Measurements from ENCODE around the gene CYP51A1. TPM values are rescaled to one million over a fixed set of nuclear protein-coding genes. Genes with fewer than 3 reads are reported as not detected.
A peak's percentile ranks its signal among the peaks of the same experiment; 100 is the strongest.

CYP51A1 gene
- total and polyA plus RNA-seq, 2 of the 13 experiments (the other 11 are each of a cell fraction or from before 2014, with no cell fraction given): 15.4 to 260 TPM

DNA sequence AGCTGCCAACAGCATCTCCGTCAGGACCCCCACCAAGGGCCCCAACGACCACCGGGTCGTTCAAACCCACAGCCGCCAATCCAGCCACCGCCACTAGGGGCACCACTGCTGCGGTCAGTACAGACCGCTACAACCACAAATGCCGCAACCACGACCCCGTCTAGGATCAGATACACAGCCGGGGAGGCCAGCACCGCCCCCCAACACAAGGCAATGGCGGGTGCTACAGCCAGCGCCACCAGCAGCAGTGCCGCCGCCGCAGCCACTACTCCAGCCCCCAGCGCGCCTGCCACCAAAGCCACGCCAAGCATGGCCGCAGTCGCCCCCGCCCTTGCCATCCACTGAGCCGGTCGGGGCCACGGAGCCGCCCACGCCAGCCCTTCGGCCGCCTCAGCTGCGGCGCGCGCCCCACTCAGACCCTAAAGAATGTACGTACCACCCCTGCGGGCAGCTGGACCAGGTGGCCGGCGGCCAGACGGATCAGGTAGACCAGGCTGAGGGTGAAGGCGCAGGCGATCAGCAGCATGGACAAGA is 473 bp downstream of the CYP51A1 start:
- WGBS (ENCODE audit: low lambda C conversion rate): 0% methylated on average over 10 of the region's 42 CpGs
- Histone ChIP-seq H4K20me1 (ENCODE audit: insufficient read depth, low read length) (peaks cover 43% of the 10 kb centered on the region), H3K27ac (ENCODE audit: extremely low read length, insufficient read depth, low read length) (peak overlapping the region; percentile 98), H3K4me2 (ENCODE audit: low read depth, low read length) (peak overlapping the region; percentile 98), H3K4me1 (ENCODE audit: insufficient read depth, low read length) (peaks cover 44% of the 10 kb centered on the region), H3K9me3 (ENCODE audit: low read length) (no peaks in the 10 kb centered on the region), H2AFZ (ENCODE audit: low read length) (no peak overlapping the region), H3K36me3 (replicated peaks in 1 of 2; ENCODE audit: control insufficient read depth in 1 of 2, insufficient read depth in 2 of 2, low read length in 2 of 2) (peaks cover 3 to 27% of the 10 kb centered on the region in 2 experiments; a peak in 4 of 5 replicates), H3K9ac (ENCODE audit: insufficient read depth, low read depth, low read length) (peak overlapping the region; percentile 94), H3K79me2 (ENCODE audit: insufficient read depth, low read length) (peaks cover 57% of the 10 kb centered on the region), H3K4me3 (replicated peaks in 1 of 3; ENCODE audit: insufficient read depth in 1 of 3, low read depth in 2 of 3, low read length in 3 of 3) (peak overlapping the region; percentile 95 to 100 (median 98)), H3K27me3 (ENCODE audit: control insufficient read depth in 1 of 2, insufficient read depth in 2 of 2, low read length in 2 of 2) (no peaks in the 10 kb centered on the region; a peak in 1 of 5 replicates)
- POLR2A ChIA-PET: interaction anchor here (1.1 to 1.5 kb wide), 2 partner anchors 92 to 313 kb away, joined by 3 to 7 read pairs; partner anchors contain the start of gene GATAD1
- peak; percentile 75 for ATAC-seq
- intact Hi-C loops (cut with micrococcal nuclease; ENCODE audit: unreplicated experiment): loop anchor here (1.0 to 5.0 kb wide), 3 partner anchors 111 to 313 kb away; partner anchors contain the start of genes ANKIB1, GATAD1, KRIT1 and MTERF1
- peak; percentile 52 for DNase-seq (ENCODE audit: low spot score)
- FAIRE-seq: no peak
- CTCF ChIA-PET (ENCODE audit: low intra/inter-chr PET ratio, low total read pairs): no interaction called here
- in situ Hi-C loops (cut with HindIII; ENCODE audit: extremely low pct_ligation_motif_present, low pct_unique_long_range_greater_than_20kb): no loop called here
- BruUV-seq (replicated peaks): no TSS peak
- 0 out of 2 replicates have a peak, but pooled peaks have one; percentile 26 for TF ChIP-seq ZNF30 (CRISPR knock-in tag; IDR thresholded peaks at IDR 0.05)
- TF ChIP-seq, protein P1, sequence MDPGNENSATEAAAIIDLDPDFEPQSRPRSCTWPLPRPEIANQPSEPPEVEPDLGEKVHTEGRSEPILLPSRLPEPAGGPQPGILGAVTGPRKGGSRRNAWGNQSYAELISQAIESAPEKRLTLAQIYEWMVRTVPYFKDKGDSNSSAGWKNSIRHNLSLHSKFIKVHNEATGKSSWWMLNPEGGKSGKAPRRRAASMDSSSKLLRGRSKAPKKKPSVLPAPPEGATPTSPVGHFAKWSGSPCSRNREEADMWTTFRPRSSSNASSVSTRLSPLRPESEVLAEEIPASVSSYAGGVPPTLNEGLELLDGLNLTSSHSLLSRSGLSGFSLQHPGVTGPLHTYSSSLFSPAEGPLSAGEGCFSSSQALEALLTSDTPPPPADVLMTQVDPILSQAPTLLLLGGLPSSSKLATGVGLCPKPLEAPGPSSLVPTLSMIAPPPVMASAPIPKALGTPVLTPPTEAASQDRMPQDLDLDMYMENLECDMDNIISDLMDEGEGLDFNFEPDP (CRISPR knock-in tag; conservative IDR thresholded peaks at IDR 0.05): no peak
- TF ChIP-seq ZSCAN31 (CRISPR knock-in tag; IDR thresholded peaks at IDR 0.05; ENCODE audit: low read depth): no peak
- no peak for TF ChIP-seq ZNF138 (CRISPR knock-in tag; IDR thresholded peaks at IDR 0.05; ENCODE audit: low read depth)
- TF ChIP-seq RBAK (CRISPR knock-in tag; IDR thresholded peaks at IDR 0.05): 0 out of 2 replicates have a peak, but pooled peaks have one; percentile 41
- peak; percentile 64; the same call in 1 of the 2 replicates for TF ChIP-seq IRF2 (CRISPR knock-in tag; IDR thresholded peaks at IDR 0.05)
- 0 out of 2 replicates have a peak, but pooled peaks have one; percentile 29 for TF ChIP-seq SAP130 (CRISPR knock-in tag; IDR thresholded peaks at IDR 0.05; ENCODE audit: low read depth)
- TF ChIP-seq, protein P2, sequence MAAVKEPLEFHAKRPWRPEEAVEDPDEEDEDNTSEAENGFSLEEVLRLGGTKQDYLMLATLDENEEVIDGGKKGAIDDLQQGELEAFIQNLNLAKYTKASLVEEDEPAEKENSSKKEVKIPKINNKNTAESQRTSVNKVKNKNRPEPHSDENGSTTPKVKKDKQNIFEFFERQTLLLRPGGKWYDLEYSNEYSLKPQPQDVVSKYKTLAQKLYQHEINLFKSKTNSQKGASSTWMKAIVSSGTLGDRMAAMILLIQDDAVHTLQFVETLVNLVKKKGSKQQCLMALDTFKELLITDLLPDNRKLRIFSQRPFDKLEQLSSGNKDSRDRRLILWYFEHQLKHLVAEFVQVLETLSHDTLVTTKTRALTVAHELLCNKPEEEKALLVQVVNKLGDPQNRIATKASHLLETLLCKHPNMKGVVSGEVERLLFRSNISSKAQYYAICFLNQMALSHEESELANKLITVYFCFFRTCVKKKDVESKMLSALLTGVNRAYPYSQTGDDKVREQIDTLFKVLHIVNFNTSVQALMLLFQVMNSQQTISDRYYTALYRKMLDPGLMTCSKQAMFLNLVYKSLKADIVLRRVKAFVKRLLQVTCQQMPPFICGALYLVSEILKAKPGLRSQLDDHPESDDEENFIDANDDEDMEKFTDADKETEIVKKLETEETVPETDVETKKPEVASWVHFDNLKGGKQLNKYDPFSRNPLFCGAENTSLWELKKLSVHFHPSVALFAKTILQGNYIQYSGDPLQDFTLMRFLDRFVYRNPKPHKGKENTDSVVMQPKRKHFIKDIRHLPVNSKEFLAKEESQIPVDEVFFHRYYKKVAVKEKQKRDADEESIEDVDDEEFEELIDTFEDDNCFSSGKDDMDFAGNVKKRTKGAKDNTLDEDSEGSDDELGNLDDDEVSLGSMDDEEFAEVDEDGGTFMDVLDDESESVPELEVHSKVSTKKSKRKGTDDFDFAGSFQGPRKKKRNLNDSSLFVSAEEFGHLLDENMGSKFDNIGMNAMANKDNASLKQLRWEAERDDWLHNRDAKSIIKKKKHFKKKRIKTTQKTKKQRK (IDR thresholded peaks at IDR 0.05; ENCODE audit: low read length): no peak
- TF ChIP-seq, protein P3, sequence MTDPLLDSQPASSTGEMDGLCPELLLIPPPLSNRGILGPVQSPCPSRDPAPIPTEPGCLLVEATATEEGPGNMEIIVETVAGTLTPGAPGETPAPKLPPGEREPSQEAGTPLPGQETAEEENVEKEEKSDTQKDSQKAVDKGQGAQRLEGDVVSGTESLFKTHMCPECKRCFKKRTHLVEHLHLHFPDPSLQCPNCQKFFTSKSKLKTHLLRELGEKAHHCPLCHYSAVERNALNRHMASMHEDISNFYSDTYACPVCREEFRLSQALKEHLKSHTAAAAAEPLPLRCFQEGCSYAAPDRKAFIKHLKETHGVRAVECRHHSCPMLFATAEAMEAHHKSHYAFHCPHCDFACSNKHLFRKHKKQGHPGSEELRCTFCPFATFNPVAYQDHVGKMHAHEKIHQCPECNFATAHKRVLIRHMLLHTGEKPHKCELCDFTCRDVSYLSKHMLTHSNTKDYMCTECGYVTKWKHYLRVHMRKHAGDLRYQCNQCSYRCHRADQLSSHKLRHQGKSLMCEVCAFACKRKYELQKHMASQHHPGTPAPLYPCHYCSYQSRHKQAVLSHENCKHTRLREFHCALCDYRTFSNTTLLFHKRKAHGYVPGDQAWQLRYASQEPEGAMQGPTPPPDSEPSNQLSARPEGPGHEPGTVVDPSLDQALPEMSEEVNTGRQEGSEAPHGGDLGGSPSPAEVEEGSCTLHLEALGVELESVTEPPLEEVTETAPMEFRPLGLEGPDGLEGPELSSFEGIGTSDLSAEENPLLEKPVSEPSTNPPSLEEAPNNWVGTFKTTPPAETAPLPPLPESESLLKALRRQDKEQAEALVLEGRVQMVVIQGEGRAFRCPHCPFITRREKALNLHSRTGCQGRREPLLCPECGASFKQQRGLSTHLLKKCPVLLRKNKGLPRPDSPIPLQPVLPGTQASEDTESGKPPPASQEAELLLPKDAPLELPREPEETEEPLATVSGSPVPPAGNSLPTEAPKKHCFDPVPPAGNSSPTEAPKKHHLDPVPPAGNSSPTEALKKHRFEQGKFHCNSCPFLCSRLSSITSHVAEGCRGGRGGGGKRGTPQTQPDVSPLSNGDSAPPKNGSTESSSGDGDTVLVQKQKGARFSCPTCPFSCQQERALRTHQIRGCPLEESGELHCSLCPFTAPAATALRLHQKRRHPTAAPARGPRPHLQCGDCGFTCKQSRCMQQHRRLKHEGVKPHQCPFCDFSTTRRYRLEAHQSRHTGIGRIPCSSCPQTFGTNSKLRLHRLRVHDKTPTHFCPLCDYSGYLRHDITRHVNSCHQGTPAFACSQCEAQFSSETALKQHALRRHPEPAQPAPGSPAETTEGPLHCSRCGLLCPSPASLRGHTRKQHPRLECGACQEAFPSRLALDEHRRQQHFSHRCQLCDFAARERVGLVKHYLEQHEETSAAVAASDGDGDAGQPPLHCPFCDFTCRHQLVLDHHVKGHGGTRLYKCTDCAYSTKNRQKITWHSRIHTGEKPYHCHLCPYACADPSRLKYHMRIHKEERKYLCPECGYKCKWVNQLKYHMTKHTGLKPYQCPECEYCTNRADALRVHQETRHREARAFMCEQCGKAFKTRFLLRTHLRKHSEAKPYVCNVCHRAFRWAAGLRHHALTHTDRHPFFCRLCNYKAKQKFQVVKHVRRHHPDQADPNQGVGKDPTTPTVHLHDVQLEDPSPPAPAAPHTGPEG (CRISPR knock-in tag; IDR thresholded peaks at IDR 0.05): 0 out of 2 replicates have a peak, but pooled peaks have one; percentile 57
- no peak for TF ChIP-seq SUZ12 (IDR thresholded peaks at IDR 0.05; ENCODE audit: low read depth, low read length)
- TF ChIP-seq THAP11 (CRISPR knock-in tag; IDR thresholded peaks at IDR 0.05): peak; percentile 10; the same call in 1 of the 2 replicates

Measured in HepG2 (cell line).